Vagina (tissue), 2 donors: ENCODE data around the gene NPAS1.

Experiments
- POLR2A ChIP-seq, 2 donors: fragments of 450-650 bp; IDR thresholded peaks; one replicate each; pipeline ENCODE4 v1.6.1; 2017; ENCODE audit warnings: antibody characterized with exemption in 2 of 2, mild to moderate bottlenecking in 2 of 2, moderate library complexity in 2 of 2
- POLR2AphosphoS5 ChIP-seq, 2 donors: sonication (generic); formaldehyde crosslinking; IDR thresholded peaks; one replicate each; pipeline ENCODE4 v1.9.0; 2017; ENCODE audit warnings: antibody characterized with exemption in 2 of 2, mild to moderate bottlenecking in 2 of 2, low read depth in 1 of 2; ENCODE audit not compliant: insufficient read depth in 1 of 2
- TF ChIP-seq, protein P1 (sequence below), 3 experiments: fragments of 450-650 bp in 2 of 3; fragments of 200-600 bp in 1 of 3; sonication (generic) in 1 of 3; IDR thresholded peaks; one replicate each; pipeline ENCODE4 v1.5.1; 2017 to 2019; ENCODE audit warnings: antibody characterized with exemption in 3 of 3, mild to moderate bottlenecking in 2 of 3, moderate library complexity in 2 of 3

DNA sequence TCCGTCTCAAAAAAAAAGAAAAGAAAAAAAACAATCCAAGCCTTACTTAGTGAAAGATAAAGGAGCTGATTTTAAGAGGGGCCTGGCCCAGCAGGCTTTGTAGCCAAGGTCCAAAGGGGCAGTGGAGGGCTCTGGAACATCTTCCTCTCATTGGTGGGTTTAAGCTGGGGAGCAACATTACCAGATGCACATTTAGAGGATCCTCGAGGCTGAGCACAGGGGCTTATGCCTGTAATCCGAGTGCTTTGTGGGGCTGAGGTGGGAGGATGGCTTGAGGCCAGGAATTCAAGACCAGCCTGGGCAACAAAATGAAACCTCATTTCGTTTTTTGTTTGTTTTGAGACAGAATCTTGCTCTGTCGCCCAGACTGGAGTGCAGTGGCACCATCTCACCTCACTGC, 36.8 kb downstream of the NPAS1 start:
- TF ChIP-seq, protein P1, sequence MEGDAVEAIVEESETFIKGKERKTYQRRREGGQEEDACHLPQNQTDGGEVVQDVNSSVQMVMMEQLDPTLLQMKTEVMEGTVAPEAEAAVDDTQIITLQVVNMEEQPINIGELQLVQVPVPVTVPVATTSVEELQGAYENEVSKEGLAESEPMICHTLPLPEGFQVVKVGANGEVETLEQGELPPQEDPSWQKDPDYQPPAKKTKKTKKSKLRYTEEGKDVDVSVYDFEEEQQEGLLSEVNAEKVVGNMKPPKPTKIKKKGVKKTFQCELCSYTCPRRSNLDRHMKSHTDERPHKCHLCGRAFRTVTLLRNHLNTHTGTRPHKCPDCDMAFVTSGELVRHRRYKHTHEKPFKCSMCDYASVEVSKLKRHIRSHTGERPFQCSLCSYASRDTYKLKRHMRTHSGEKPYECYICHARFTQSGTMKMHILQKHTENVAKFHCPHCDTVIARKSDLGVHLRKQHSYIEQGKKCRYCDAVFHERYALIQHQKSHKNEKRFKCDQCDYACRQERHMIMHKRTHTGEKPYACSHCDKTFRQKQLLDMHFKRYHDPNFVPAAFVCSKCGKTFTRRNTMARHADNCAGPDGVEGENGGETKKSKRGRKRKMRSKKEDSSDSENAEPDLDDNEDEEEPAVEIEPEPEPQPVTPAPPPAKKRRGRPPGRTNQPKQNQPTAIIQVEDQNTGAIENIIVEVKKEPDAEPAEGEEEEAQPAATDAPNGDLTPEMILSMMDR (IDR thresholded peaks at IDR 0.05): no peak
- TF ChIP-seq POLR2A (IDR thresholded peaks at IDR 0.05) (no peak), POLR2AphosphoS5 (IDR thresholded peaks at IDR 0.05; ENCODE audit: insufficient read depth in 1 of 2, low read depth in 1 of 2) (no peak)
